SKM-1 treated with dmso at 0.1 percent for 144 hours (cell line): Measurements from ENCODE around the gene NPIPB4.
"Not testable (repeated sequence)": the region's sequence is repeated elsewhere in the genome, so short reads cannot be mapped to it uniquely, and the experiment has no call there.

Experiments
- DNase-seq: peaks from one replicate; lab custom pipeline; 2025; ENCODE audit not compliant: unreplicated experiment; lab: John Stamatoyannopoulos, UW

NPIPB4 gene

GRCh38 chr16:21857656-21858055 lies at the start of gene NPIPB4:
Gene NPIPB4 (minus strand): TSS chr16:21857756. CDS start chr16:21857378, 378 bp downstream.
- not testable (repeated sequence) for DNase-seq

- not testable (repeated sequence) for DNase-seq
Measured at GRCh38 chr16:21898998-21899397, 41.4 kb upstream of the NPIPB4 start.

GRCh38 chr16:21881988-21882387 lies 24.4 kb upstream of the NPIPB4 start:
- not testable (repeated sequence) for DNase-seq

GRCh38 chr16:21837186-21837585 lies 20.4 kb downstream of the NPIPB4 start:
- DNase-seq, result not testable (repeated sequence)

- not testable (repeated sequence) for DNase-seq
Measured at GRCh38 chr16:21836334-21836733, 21.2 kb downstream of the NPIPB4 start.

GRCh38 chr16:21835747-21836146 lies 21.8 kb downstream of the NPIPB4 start:
- not testable (repeated sequence) for DNase-seq

GRCh38 chr16:21834211-21834610 lies 23.3 kb downstream of the NPIPB4 start:
- not testable (repeated sequence) for DNase-seq

- DNase-seq, result not testable (repeated sequence)
Measured at GRCh38 chr16:21829929-21830328, 27.6 kb downstream of the NPIPB4 start.

- not testable (repeated sequence) for DNase-seq
Measured at GRCh38 chr16:21826067-21826706, 31.4 kb downstream of the NPIPB4 start.

GRCh38 chr16:21825526-21825925 lies 32.0 kb downstream of the NPIPB4 start:
- DNase-seq, result not testable (repeated sequence)

GRCh38 chr16:21823258-21823657 lies 34.3 kb downstream of the NPIPB4 start:
- DNase-seq, result not testable (repeated sequence)

- not testable (repeated sequence) for DNase-seq
Measured at GRCh38 chr16:21820908-21821465, 36.6 kb downstream of the NPIPB4 start.

- not testable (repeated sequence) for DNase-seq
Measured at GRCh38 chr16:21820028-21820907, 37.3 kb downstream of the NPIPB4 start.

GRCh38 chr16:21819617-21820016 lies 37.9 kb downstream of the NPIPB4 start:
- DNase-seq, result not testable (repeated sequence)

GRCh38 chr16:21817012-21817411 lies 40.5 kb downstream of the NPIPB4 start:
- DNase-seq, result not testable (repeated sequence)

- not testable (repeated sequence) for DNase-seq
Measured at GRCh38 chr16:21815694-21816093, 41.9 kb downstream of the NPIPB4 start.

GRCh38 chr16:21802375-21802663 lies 55.2 kb downstream of the NPIPB4 start:
- DNase-seq, result not testable (repeated sequence)

- DNase-seq, result peak; percentile 2
Measured at GRCh38 chr16:21801538-21802374, 55.8 kb downstream of the NPIPB4 start.

GRCh38 chr16:21798601-21799000 lies 59.0 kb downstream of the NPIPB4 start:
- not testable (repeated sequence) for DNase-seq

GRCh38 chr16:21793310-21793709 lies 64.2 kb downstream of the NPIPB4 start:
- DNase-seq, result not testable (repeated sequence)

GRCh38 chr16:21790506-21790905 lies 67.0 kb downstream of the NPIPB4 start:
- not testable (repeated sequence) for DNase-seq
